GM19463 (cell line): ENCODE measurements around the gene FBXO31.
"Not testable (repeated sequence)": the region's sequence is repeated elsewhere in the genome, so short reads cannot be mapped to it uniquely, and the experiment has no call there.

Experiments used
- ATAC-seq: cut with Tn5 transposase; IDR thresholded peaks from one replicate; pipeline ENCODE4 v1.9.1; 2021; ENCODE audit warnings: mild to moderate bottlenecking, moderate library complexity; ENCODE audit not compliant: unreplicated experiment

The FBXO31 gene

DNA sequence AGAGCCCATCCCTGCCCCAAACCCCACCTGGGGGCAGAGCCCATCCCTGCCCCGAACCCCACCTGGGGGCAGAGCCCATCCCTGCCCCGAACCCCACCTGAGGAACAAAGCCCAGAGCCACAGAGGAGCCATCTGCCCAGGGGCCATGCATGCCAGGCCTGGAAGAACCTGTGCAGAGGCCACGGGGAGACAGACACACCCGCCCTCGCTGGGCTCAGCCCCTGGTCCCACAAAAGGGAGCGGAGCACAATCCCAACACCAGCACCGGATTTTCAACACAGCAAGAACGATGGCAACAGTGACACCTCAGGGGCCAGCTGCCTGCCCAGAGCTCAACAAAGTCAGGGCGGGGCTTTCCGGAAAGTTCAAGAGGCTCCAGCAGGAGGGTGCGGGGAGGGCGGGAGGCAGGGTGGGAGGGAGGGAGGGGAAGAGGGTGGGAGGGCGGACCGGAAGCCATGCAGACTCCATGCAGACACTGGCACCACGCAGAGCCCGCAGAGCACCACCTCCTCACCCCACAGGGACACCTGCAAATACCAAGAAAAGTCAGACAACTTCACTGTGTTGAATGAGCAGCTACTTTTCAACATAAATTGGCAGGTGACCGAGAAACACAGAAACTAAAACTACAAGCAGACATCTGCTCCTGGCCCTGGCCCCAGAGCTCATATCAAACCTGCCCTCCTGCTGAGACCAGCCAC is 38.5 kb downstream of the FBXO31 start:
- no peak for ATAC-seq

DNA sequence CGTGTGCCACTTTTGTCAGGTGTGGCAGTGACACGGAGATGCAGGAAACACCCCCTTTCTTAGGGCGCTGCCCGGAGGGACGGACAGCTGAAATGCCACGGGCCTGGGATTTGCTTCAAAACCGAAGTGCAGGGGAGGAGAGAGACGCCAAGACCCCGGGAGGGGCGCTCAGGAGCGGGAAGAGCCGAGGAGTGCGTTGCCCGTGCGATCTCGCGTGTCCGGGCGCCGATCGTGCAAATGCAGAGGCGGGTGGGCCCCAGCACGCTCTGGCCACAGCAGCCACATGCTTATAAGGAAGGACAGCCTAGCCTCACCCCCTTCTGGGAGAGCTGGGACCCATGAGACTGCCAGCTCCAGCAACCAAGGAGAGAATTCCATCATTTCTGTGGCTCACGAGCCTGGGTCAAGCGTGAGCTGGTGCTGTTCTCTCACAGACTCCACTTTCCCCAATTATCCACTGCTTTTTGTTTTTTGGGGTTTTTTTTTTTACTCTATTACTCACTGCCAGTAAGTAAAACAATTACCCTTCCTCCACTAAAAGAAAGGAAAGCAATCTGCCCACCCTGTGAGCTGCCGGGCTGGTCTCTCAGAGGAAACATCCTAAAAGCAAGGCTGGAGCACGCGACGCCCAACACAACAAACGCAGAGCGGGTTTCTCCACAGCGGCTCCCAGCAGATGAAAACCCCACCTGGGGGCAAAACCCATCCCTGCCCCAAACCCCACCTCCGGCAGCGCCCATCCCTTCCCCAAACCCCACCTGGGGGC is 39.2 kb downstream of the FBXO31 start:
- ATAC-seq: no peak

DNA sequence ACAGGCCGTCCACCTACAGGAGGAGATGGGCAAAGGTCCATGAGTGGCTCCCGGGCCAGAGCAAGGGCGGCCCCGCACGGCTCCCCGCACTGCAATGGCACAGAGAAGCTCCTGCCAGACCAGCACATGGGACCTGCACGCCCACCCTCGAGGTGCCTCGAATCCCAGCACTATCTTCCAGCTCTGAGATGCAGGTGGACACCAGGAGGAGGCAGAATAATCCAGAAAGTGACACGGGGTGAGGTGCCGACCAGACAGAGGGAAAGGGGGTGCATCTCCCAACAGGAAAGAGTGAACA is 39.9 kb downstream of the FBXO31 start:
- ATAC-seq: no peak

DNA sequence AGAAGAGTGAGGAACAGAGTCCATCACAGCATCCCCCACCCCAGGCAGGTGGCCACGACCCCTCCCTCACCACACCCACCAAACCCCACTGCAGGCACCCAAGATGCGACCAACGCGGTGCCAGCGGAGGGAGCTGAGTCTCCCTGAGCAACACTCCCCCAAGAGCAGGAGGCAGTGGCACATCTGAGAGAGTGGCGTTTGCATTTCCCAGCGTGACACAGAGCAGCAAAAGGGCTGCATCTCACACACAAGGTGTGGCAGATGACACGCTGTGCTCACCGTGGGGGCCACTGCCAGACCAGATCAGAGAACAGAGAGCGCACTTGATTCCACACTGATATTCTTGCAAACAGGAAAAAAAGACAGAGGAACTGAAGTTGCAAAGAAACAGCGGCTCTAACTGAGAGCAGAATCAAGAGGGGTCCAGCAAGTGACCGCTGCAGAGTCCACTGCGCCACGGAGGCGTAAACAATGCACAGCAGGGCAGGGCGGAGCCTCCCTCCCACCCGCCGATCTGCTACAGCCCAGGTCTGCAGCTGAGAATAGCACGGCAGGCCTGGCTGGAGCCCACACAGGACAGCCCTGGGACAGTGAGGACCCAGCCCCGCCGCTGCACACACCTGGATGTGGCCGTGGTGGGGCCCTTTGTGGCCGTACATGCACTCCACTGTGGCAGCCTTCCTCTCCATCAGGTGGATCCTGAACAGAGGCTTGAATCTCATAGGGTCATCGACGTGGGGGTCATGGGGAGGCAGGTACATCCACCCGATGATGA is 40.4 kb downstream of the FBXO31 start:
- ATAC-seq: no peak

DNA sequence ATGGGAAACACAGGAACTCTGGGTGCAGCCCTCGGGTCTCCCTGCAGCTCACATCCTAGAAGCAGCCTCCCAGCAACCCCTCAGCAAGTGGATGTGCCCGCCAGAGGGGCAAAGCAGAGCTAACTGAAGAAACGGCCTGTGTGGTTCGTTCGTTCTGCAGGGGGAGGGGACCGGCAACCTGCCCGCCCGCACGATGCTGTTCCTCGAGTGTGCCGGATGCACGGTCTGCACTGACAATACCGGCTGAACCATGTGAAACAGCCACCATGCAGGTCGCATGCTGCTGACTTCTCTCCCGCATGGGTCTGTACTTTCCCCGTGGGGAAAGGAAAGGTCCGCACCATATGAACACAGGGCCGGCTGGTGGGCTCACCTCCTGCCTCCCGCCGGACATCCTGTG is 41.1 kb downstream of the FBXO31 start:
- no peak for ATAC-seq

DNA sequence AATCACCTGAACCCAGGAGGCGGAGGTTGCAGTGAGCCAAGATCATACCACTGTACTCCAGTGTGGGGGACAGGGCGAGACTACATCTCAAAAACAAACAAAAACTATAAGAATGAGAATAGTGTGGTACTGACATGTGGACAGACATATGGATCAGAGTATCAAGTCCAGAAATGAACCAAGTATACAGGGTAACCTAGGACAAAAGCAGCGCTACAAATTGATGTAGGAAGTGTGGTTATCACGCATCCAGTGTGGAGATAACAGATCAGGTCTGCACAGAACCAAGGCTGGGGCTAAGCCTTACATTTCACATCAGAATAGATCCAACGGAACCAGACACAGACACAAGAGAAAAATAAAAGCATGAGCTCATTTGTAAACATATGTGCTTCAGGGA is 43.4 kb downstream of the FBXO31 start:
- no peak for ATAC-seq

- ATAC-seq: not testable (repeated sequence)
These were observed 43.9 kb downstream of the FBXO31 start for GRCh38 chr16:87339724-87340105.

DNA sequence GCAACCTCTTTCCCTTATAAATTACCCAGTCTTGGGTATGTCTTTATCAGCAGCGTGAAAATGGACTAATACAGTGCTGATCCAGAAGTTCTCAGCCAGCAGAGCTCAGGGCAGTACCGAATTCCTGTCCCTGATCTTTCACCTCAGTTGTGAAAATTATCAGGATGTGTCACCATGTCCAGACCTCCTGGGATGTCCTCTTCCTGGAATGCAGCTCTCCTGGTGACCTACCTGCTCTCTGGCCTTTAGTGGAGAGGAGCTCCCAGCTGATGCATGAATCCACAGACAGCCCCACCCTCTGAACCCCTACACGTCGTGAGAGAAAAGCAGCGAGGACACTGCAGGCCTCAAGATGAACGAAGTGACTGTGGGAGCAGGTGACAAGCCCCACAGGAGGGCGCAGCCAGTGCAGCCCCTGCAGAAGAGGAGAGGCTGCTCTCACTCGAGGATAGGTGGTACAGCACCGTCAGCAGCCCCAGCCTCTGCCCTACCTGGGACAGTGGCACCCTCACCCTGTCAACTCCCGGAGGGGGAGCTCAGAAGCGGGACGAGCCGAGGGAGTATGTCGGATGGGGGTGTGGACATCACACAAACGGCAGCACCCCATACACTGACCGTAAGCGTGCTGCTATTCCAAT is 44.4 kb downstream of the FBXO31 start:
- no peak for ATAC-seq

DNA sequence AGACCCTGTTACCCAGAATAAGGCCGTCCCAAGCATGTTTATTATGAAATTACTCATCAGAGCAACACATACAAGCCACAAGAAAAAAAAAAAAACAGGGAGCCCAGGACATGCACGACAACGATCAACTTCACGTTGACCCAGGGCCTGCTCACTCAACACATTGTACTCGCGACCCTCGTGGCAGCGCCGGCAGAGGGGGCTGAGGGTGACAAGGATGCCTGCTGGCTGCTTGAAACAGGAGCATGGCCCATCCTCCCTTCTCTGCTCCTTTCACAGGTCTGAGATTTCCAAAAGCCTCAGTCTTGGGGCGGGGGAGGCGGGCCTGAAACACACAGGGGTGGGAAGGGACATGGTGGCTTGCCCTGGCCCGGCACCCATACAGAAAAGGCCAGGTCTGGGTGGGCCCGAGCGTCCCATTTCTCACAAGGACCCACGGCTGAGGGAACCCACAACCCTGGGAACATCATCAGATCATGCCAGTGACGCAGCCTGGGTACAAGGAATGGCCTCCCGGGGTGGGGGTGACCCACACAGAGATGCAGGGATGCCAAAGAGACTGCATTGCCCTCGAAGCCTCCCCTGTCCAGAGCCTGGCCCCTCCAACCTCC is 45.3 kb downstream of the FBXO31 start:
- ATAC-seq: no peak

DNA sequence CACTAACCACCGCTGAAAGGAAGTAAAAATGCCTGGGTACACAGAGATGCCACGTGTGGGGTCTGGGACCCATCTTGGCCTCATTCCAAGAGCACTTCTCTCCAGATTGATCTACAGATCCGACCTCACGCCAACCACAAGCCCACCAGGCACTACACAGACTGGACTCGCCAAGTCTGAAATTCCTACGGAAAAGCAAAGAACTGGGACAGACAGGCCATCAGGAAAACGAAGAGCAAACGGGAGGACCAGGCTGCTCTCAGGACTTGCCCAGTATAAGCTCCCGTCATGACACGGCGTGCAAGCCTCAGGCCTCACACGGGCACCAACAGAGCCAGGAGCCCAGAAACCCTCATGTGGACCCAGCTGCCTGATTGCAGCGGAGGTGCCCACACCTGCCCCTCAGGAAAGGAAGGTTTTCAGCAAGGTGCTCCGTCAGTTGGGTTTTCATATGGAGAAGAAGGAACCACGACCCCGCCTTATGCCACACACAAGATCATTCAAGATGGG is 46.3 kb downstream of the FBXO31 start:
- ATAC-seq: no peak

- no peak for ATAC-seq
These were observed 46.9 kb downstream of the FBXO31 start for GRCh38 chr16:87336434-87337240.

DNA sequence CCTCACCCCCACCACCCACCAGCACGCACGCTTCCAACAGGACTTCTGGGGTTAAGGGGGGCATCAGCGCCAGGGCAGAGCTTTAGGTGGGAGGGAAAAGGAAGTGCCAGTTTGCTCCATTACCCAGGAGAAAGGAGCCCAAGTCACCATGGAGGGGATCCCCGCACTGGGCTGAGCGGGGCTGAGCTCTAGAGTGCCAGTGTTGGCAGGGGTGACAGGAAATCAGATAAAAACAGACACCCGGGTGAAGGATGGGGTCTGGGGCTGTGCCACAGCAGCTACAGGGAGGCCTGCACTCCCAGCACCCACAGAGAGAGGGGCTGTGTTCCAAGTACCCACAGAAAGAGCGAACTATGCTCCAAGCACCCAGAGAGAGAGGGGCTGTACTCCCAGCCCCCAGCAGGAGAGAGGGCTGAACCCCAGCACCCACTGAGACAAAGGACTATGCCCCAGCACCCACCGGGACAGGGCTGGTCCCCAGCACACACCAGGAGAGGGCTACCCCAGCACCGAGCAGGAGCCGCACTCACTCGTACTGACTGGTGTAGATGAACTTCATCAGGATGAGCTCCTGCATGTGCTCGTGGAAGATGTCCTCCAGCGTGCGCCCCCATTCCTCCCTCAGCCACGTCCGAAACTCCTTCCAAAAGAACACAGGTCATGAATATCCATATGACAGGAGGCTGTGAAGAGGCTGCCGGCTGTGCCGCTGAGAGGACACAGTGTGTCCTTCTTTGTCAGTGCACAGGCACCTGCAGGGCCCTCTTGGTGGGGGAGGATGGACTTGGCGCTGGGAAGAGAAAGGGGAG is 47.7 kb downstream of the FBXO31 start:
- no peak for ATAC-seq

- no peak for ATAC-seq
These were observed 48.6 kb downstream of the FBXO31 start for GRCh38 chr16:87334651-87335624.

DNA sequence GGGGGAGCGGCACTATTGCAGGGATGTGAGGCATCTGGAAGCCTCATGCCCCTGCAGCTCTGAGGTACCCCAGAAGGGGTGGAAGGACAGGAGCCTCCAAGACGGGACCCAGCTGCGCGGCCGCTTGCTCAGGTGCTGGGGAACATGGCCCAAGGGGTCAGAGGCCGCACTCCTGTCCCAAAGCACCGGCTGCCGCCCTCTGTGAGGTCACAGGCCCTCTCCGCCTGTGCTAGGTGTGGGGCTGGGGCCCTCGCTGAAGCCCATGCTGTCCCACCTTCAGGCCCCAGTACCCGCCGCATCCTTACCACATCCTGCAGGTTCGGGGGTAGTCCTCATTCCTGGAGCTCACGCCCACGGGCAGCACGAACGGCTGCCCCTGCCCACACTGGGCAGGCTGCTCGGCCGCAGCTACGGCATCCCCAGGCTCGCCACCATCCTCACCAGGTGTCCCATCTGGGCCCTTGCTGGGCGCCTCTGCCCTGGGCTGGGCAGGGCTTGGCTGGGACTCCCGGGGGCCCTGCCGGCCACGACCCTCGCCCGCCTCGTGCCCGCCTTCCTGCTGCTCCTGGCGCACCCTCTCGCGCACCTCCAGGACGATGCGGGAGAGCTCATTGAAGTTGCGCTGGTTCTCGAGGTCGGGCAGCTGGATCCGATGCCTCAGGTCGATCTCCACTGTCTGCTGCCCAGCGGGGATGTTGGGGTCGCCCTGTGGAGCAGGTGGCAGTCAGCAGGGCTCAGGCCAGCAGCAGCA is 49.8 kb downstream of the FBXO31 start:
- no peak for ATAC-seq

- ATAC-seq: no peak
These were observed 50.5 kb downstream of the FBXO31 start for GRCh38 chr16:87333101-87333500.

DNA sequence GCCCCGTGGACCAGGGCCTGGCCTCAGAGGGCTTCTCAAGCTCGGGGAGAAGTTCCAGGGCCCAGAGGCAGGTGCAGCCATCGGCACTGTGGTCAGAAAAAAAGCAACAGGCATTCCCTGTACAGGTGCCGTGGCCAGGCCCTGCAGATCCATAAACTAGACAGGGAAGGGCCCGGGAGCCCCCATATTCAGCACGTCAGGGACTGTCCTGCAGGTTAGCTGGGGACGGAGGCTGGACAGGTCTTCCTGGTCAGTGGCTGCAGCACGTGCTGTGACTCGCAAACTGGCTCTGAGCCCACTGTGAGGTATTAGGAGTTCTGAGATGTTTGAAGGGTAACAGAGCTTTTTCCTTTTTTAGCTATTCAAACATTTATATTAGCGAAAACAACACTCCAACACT is 51.4 kb downstream of the FBXO31 start:
- ATAC-seq: no peak

DNA sequence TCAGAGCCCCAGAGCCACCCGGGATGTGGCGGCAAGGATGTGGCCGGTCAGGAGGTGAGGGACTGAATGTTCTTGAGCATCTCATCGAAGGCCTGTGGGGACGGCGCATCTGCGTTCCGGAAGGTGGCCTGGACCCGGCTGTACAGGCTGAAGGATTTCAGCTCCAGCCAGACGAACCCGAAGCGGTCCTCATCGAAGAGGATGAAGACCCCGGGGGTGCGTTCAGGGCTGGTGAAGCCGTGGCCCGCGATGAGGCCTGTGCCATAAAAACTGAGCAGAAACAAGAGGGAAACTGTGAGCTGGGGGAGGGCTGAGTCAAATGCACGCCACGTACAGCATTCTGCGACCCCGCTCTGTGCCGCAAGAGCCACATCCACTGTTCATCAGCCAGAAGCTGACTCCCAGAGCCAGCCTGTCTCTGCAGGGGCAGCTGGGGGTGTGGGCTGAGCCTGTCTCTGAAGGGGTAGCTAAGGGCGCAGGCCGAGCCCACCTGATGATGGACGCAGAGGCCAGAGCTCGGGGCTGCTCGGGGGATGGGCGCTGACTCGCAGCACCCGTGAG is 52.3 kb downstream of the FBXO31 start:
- no peak for ATAC-seq
